Calu3 (cell line): ENCODE measurements around the gene ME1. TPM values are rescaled to one million over a fixed set of nuclear protein-coding genes. Genes with fewer than 3 reads are reported as not detected.

Source experiments
- Bru-seq: library from RNA; stranded (reverse); fragments of 400-500 nt; gene quantifications from one replicate; lab custom pipeline; 2021; lab: Mats Ljungman, UMichigan
- BruChase-seq, 2 experiments: library from RNA; stranded (reverse); fragments of 400-500 nt; gene quantifications; one replicate each; lab custom pipeline; 2021; lab: Mats Ljungman, UMichigan
- BruUV-seq: library from RNA; stranded (reverse); fragments of 400-500 nt; replicated peaks from 2 replicates; lab custom pipeline; 2021; lab: Mats Ljungman, UMichigan
- CTCF ChIA-PET: fragments of 300-600 bp; sonication (Branson Sonifier 250); formaldehyde crosslinking; loops from one replicate; lab custom pipeline; 2022; ENCODE audit warnings: antibody characterized with exemption; lab: Charles Lee
- DNase-seq: peaks from one replicate; pipeline ENCODE4 v3.0.0; 2022
- H3K27ac Mint-ChIP-seq: one replicate; pipeline ENCODE4 v1.8.0; 2022; ENCODE audit warnings: mixed read lengths; ENCODE audit not compliant: unreplicated experiment
- H3K27me3 Mint-ChIP-seq: one replicate; pipeline ENCODE4 v1.8.0; 2022; ENCODE audit warnings: mixed read lengths; ENCODE audit not compliant: unreplicated experiment
- H3K36me3 Mint-ChIP-seq: one replicate; pipeline ENCODE4 v1.8.0; 2022; ENCODE audit warnings: mild to moderate bottlenecking, moderate library complexity, mixed read lengths; ENCODE audit not compliant: insufficient read depth, unreplicated experiment
- H3K4me1 Mint-ChIP-seq: one replicate; pipeline ENCODE4 v1.8.0; 2022; ENCODE audit warnings: mild to moderate bottlenecking, low read depth, mixed read lengths; ENCODE audit not compliant: unreplicated experiment
- H3K4me3 Mint-ChIP-seq: one replicate; pipeline ENCODE4 v1.8.0; 2022; ENCODE audit warnings: mild to moderate bottlenecking, low read depth, moderate library complexity, mixed read lengths; ENCODE audit not compliant: unreplicated experiment
- H3K9me3 Mint-ChIP-seq: one replicate; pipeline ENCODE4 v1.8.0; 2022; ENCODE audit warnings: low read depth, mixed read lengths; ENCODE audit not compliant: unreplicated experiment
- intact Hi-C: fragments of 100-400 bp; cut with micrococcal nuclease; formaldehyde crosslinking; loops from one replicate; pipeline ENCODE4 v1.10.0; 2022; ENCODE audit not compliant: unreplicated experiment
- long read RNA-seq: library from polyadenylated mRNA; stranded (forward); transcript quantifications from one replicate; pipeline ENCODE4 v2.0.0, GENCODE V29; 2022
- total RNA-seq: library from RNA; stranded (reverse); gene quantifications from 2 replicates; pipeline ENCODE4 v1.2.3, GENCODE V29; 2022
- TF ChIP-seq, protein P1 (sequence below): fragments of 200-600 bp; IDR thresholded peaks from one replicate; pipeline ENCODE4 v1.8.0; 2022; ENCODE audit warnings: antibody characterized with exemption; ENCODE audit not compliant: unreplicated experiment

ME1 gene
- total RNA-seq (11.4 and 14.5 TPM in 2 replicates), Bru-seq, nascent RNA (percentile 61 among the genes with signal in this experiment), BruChase-seq, experiment 1, labeled RNA remaining after a 6-hour chase (percentile 48 among the genes with signal in this experiment), BruChase-seq, experiment 2, labeled RNA remaining after a 2-hour chase (percentile 44 among the genes with signal in this experiment)
- long read RNA-seq, transcript ME1-201 (14 exons, 3,371 nt) = major isoform, 5 of 9 reads
- long read RNA-seq, partial matches to known transcripts = 1 of 9 reads
- long read RNA-seq, other reads (novel, unspliced or antisense) = 3 of 9 reads

GRCh38 chr6:83430611-83431544 lies at the start of gene ME1:
ME1 (minus strand) TSS chr6:83431051; CDS start chr6:83430954, 97 bp downstream.
- peak; percentile 78 for DNase-seq
- peak within 1 kb of the TSS; percentile 96 for H3K4me3 Mint-ChIP-seq
- CTCF ChIA-PET = no interaction called here
- peak within 1 kb of the TSS; percentile 91 for H3K27ac Mint-ChIP-seq
- H3K9me3 Mint-ChIP-seq = peaks cover 2% of the 10 kb centered on the region
- peaks cover 23% of the 10 kb centered on the region for H3K36me3 Mint-ChIP-seq
- no TSS peak for BruUV-seq
- peaks cover 27% of the 10 kb centered on the region for H3K4me1 Mint-ChIP-seq
- TF ChIP-seq, protein P1, sequence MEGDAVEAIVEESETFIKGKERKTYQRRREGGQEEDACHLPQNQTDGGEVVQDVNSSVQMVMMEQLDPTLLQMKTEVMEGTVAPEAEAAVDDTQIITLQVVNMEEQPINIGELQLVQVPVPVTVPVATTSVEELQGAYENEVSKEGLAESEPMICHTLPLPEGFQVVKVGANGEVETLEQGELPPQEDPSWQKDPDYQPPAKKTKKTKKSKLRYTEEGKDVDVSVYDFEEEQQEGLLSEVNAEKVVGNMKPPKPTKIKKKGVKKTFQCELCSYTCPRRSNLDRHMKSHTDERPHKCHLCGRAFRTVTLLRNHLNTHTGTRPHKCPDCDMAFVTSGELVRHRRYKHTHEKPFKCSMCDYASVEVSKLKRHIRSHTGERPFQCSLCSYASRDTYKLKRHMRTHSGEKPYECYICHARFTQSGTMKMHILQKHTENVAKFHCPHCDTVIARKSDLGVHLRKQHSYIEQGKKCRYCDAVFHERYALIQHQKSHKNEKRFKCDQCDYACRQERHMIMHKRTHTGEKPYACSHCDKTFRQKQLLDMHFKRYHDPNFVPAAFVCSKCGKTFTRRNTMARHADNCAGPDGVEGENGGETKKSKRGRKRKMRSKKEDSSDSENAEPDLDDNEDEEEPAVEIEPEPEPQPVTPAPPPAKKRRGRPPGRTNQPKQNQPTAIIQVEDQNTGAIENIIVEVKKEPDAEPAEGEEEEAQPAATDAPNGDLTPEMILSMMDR = no peak
- intact Hi-C loops = no loop called here
- no peaks in the 10 kb centered on the region for H3K27me3 Mint-ChIP-seq

- no peaks in the 10 kb centered on the region for H3K9me3 Mint-ChIP-seq
- no TSS peak for BruUV-seq
- H3K27me3 Mint-ChIP-seq = no peaks in the 10 kb centered on the region
Measured at GRCh38 chr6:83480470-83480869, 49.6 kb upstream of the ME1 start.

GRCh38 chr6:83479389-83479788 lies 48.5 kb upstream of the ME1 start:
- no peaks in the 10 kb centered on the region for H3K4me1 Mint-ChIP-seq
- no peaks in the 10 kb centered on the region for H3K36me3 Mint-ChIP-seq
- H3K4me3 Mint-ChIP-seq = no peak overlapping the region
- H3K27ac Mint-ChIP-seq = no peak overlapping the region
- TF ChIP-seq, protein P1 = no peak
- no peaks in the 10 kb centered on the region for H3K9me3 Mint-ChIP-seq
- CTCF ChIA-PET = no interaction called here
- DNase-seq = no peak
- no peaks in the 10 kb centered on the region for H3K27me3 Mint-ChIP-seq
- no TSS peak for BruUV-seq
- intact Hi-C loops = no loop called here

More at GRCh38 chr6:83480470-83480869, 49.6 kb upstream of the ME1 start:
- DNase-seq = no peak
- Mint-ChIP-seq H3K27ac (no peak overlapping the region), H3K4me1 (no peaks in the 10 kb centered on the region), H3K36me3 (no peaks in the 10 kb centered on the region), H3K4me3 (no peak overlapping the region)
- TF ChIP-seq, protein P1 = no peak
- CTCF ChIA-PET = no interaction called here
- intact Hi-C loops = no loop called here

- H3K9me3 Mint-ChIP-seq = no peaks in the 10 kb centered on the region
- no peak overlapping the region for H3K4me3 Mint-ChIP-seq
- no peak for DNase-seq
- CTCF ChIA-PET = no interaction called here
- H3K27me3 Mint-ChIP-seq = no peaks in the 10 kb centered on the region
- TF ChIP-seq, protein P1 = no peak
- intact Hi-C loops = no loop called here
- no peaks in the 10 kb centered on the region for H3K4me1 Mint-ChIP-seq
- no TSS peak for BruUV-seq
- no peak overlapping the region for H3K27ac Mint-ChIP-seq
- no peaks in the 10 kb centered on the region for H3K36me3 Mint-ChIP-seq
Measured at GRCh38 chr6:83476971-83477370, 46.1 kb upstream of the ME1 start.
